ENCODE data around the gene SIX2. TPM values are rescaled to one million over a fixed set of nuclear protein-coding genes. Genes with fewer than 3 reads are reported as not detected.

Gene SIX2
- total and polyA plus RNA-seq, 2 of the 8 experiments (the other 6 are each of a cell fraction or from before 2014, with no cell fraction given), result 0.47 to 1.0 TPM

GRCh38 chr2:44962176-44962695, 47.0 kb downstream of the SIX2 start:
- Histone ChIP-seq H3K36me3 (ENCODE audit: control insufficient read depth in 2 of 4, insufficient read depth in 4 of 4, low read length in 3 of 4) (no peaks in the 10 kb centered on the region), H2BK12ac (ENCODE audit: low read depth, low read length) (no peak overlapping the region), H3K18ac (ENCODE audit: extremely low read depth, low read length) (no peak overlapping the region), H2BK120ac (replicated peaks; ENCODE audit: low read depth, low read length) (no peak overlapping the region), H3K23ac (ENCODE audit: insufficient read length) (no peak overlapping the region), H2BK20ac (ENCODE audit: low read length) (no peak overlapping the region), H3K4me1 (replicated peaks in 1 of 4; ENCODE audit: control insufficient read depth in 3 of 4, insufficient read depth in 4 of 4, low read length in 3 of 4) (peaks cover 0 to 2% (median 2%) of the 10 kb centered on the region in 4 experiments; a peak in 5 of 7 replicates), H4K20me1 (replicated peaks in 1 of 2; ENCODE audit: control insufficient read depth in 1 of 2, insufficient read depth in 2 of 2, low read length in 2 of 2) (no peaks in the 10 kb centered on the region), H3K9me3 (ENCODE audit: insufficient read depth in 2 of 2, low read depth in 1 of 2, low read length in 1 of 2) (no peaks in the 10 kb centered on the region), H4K5ac (ENCODE audit: insufficient read length, low read depth, low read length) (no peak overlapping the region), H3K14ac (ENCODE audit: insufficient read length) (no peak overlapping the region), H3K27me3 (replicated peaks in 1 of 4; ENCODE audit: control insufficient read depth in 3 of 4, extremely low read depth in 1 of 4, insufficient read depth in 3 of 4, low read length in 3 of 4) (peaks cover 0 to 11% (median under 1%) of the 10 kb centered on the region in 4 experiments; a peak in 4 of 7 replicates), H3K23me2 (ENCODE audit: low read depth, low read length) (no peaks in the 10 kb centered on the region), H3K56ac (replicated peaks; ENCODE audit: insufficient read length, low read depth, low read length) (no peak overlapping the region), H2AK5ac (ENCODE audit: low read depth, low read length) (no peak overlapping the region), H3K4me2 (ENCODE audit: insufficient read depth in 1 of 2, low read depth in 2 of 2, low read length in 2 of 2) (no peak overlapping the region), H3K79me1 (ENCODE audit: low read depth, low read length) (no peaks in the 10 kb centered on the region), H3K27ac (ENCODE audit: low read depth, low read length) (no peak overlapping the region), H3K4me3 (ENCODE audit: extremely low read depth in 1 of 4, insufficient read depth in 2 of 4, low read depth in 3 of 4, low read length in 4 of 4) (no peak overlapping the region), H3K9ac (replicated peaks in 1 of 4; ENCODE audit: extremely low read depth in 1 of 4, low read depth in 3 of 4, low read length in 3 of 4) (no peak overlapping the region), H3K4ac (replicated peaks; ENCODE audit: insufficient read length, low read depth, low read length) (no peak overlapping the region), H3K79me2 (ENCODE audit: control insufficient read depth in 1 of 2, insufficient read depth in 2 of 2, low read length in 2 of 2) (no peaks in the 10 kb centered on the region), H2BK5ac (ENCODE audit: low read depth, low read length) (no peak overlapping the region), H2AFZ (ENCODE audit: low read length) (no peak overlapping the region), H4K8ac (ENCODE audit: extremely low read depth, insufficient read depth, low read length) (peak overlapping the region; percentile 53), H4K91ac (replicated peaks; ENCODE audit: insufficient read length, low read length) (no peak overlapping the region), H2BK15ac (ENCODE audit: low read length) (no peak overlapping the region)
- FAIRE-seq, result no peak
- WGBS, 2 experiments (ENCODE audit: extremely low coverage in 1 of 2, insufficient coverage in 1 of 2, insufficient read length in 1 of 2, insufficient replicate concordance in 2 of 2, low coverage in 1 of 2, low lambda C conversion rate in 2 of 2, missing lambda C conversion rate in 1 of 2), result 89% methylated on average over 5 of the region's 5 CpGs; no CpG with 5 or more reads in 1 of the 2 experiments
- CTCF ChIA-PET (ENCODE audit: partially characterized antibody), result interaction anchor here (0.7 to 9.8 kb wide), 3 partner anchors 8 to 404 kb away, joined by 3 to 214 read pairs (median 4); no protein-coding TSS in a partner anchor
- POLR2A ChIA-PET (ENCODE audit: partially characterized antibody), result interaction anchor here (0.6 kb wide), 1 partner anchor 780 kb away, joined by 3 read pairs; no protein-coding TSS in a partner anchor
- no peak for DNase-seq (ENCODE audit: low read depth in 1 of 2, low spot score in 2 of 2)
- no peak for TF ChIP-seq ATF2 (IDR thresholded peaks at IDR 0.05; ENCODE audit: low read length)
- TF ChIP-seq CBX8 (IDR thresholded peaks at IDR 0.05; ENCODE audit: borderline replicate concordance, low read depth, low read length), result no peak
- no peak for TF ChIP-seq YY1 (IDR thresholded peaks at IDR 0.05; ENCODE audit: low read depth, low read length)
- no peak for TF ChIP-seq TAF1 (IDR thresholded peaks at IDR 0.05; ENCODE audit: low read depth, low read length)
- TF ChIP-seq ATF3 (IDR thresholded peaks at IDR 0.05; ENCODE audit: insufficient read depth, low read depth, low read length), result no peak
- TF ChIP-seq FOSL1 (IDR thresholded peaks at IDR 0.05; ENCODE audit: insufficient read depth, low read depth, low read length), result no peak
- no peak for TF ChIP-seq CTCF (IDR thresholded peaks at IDR 0.05; ENCODE audit: control extremely low read depth in 1 of 3, insufficient read depth in 1 of 3, low read depth in 1 of 3, low read length in 3 of 3)
- no peak for TF ChIP-seq TAF7 (optimal IDR thresholded peaks at IDR 0.05; ENCODE audit: borderline replicate concordance, low read depth, low read length)
